ENCODE results near the gene BTBD19. TPM values are rescaled to one million over a fixed set of nuclear protein-coding genes. Genes with fewer than 3 reads are reported as not detected.
A peak's percentile ranks its signal among the peaks of the same experiment; 100 is the strongest.

Gene BTBD19, protein sequence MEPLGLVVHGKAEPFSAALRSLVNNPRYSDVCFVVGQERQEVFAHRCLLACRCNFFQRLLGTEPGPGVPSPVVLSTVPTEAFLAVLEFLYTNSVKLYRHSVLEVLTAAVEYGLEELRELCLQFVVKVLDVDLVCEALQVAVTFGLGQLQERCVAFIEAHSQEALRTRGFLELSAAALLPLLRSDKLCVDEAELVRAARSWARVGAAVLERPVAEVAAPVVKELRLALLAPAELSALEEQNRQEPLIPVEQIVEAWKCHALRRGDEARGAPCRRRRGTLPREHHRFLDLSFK
- total RNA-seq (2014; rRNA removed; shearing (Covaris generic)) (0.21 and 0.44 TPM in 2 replicates), total RNA-seq (2022) (2.0 and 2.7 TPM in 2 replicates), Bru-seq, nascent RNA (percentile 32 among the genes with signal in this experiment), BruChase-seq, experiment 1, labeled RNA remaining after a 6-hour chase (percentile 39 among the genes with signal in this experiment), BruChase-seq, experiment 2, labeled RNA remaining after a 2-hour chase (percentile 39 among the genes with signal in this experiment)
- long read RNA-seq, partial matches to known transcripts, result 0 of 2 reads
- long read RNA-seq, other reads (novel, unspliced or antisense), result 2 of 2 reads

GRCh38 chr1:44808063-44808937 is at the start of gene BTBD19:
Gene BTBD19, plus strand, starts transcription at chr1:44808523. Its CDS starts 298 bp downstream, at chr1:44808821.
- Histone ChIP-seq H3K4me2 (ENCODE audit: low read length) (peak within 1 kb of the TSS; percentile 57), H3K27ac (ENCODE audit: low read depth, low read length, poor library complexity, severe bottlenecking) (peak within 1 kb of the TSS; percentile 74), H2AFZ (ENCODE audit: low read length) (peak within 1 kb of the TSS; percentile 70; the same call in 1 of the 2 replicates), H3K4me1 (ENCODE audit: insufficient read depth, low read length, poor library complexity, severe bottlenecking) (peaks cover 42% of the 10 kb centered on the region), H3K36me3 (ENCODE audit: insufficient read depth, low read length) (peaks cover 12% of the 10 kb centered on the region), H4K20me1 (ENCODE audit: insufficient read depth, low read length) (no peaks in the 10 kb centered on the region), H3K9me3 (ENCODE audit: low read length) (no peaks in the 10 kb centered on the region), H3K9me2 (ENCODE audit: insufficient read depth, low read length) (no peaks in the 10 kb centered on the region), H3K79me2 (ENCODE audit: insufficient read depth, low read depth, low read length) (no peaks in the 10 kb centered on the region), H3K4me3 (ENCODE audit: low read depth, low read length, poor library complexity, severe bottlenecking) (peak within 1 kb of the TSS; percentile 9)
- POLR2A ChIA-PET, result interaction anchor here (0.5 to 4.2 kb wide), 9 partner anchors 8 to 692 kb away, joined by 3 to 54 read pairs (median 5); partner anchors contain the start of genes PLK3 and RNU5D-1
- intact Hi-C loops (cut with micrococcal nuclease; ENCODE audit: unreplicated experiment), result no loop called here
- DNase-seq (ENCODE audit: low spot score), result no peak
- CTCF ChIA-PET (ENCODE audit: unreplicated experiment), result interaction anchor here (1.1 to 1.4 kb wide), 3 partner anchors 11 to 78 kb away, joined by 6 to 9 read pairs (median 8); partner anchors contain the start of gene RNU5D-1
- TF ChIP-seq EZH2phosphoT487 (IDR thresholded peaks at IDR 0.05; ENCODE audit: borderline replicate concordance, low read depth, low read length) (no peak), CTCF (conservative IDR thresholded peaks at IDR 0.05; ENCODE audit: low read length) (no peak)
- BruUV-seq (replicated peaks), result no TSS peak

GRCh38 chr1:44759077-44759476 is 49.2 kb upstream of the BTBD19 start:
- Histone ChIP-seq H3K4me3 (ENCODE audit: low read depth, low read length, poor library complexity, severe bottlenecking) (no peak overlapping the region), H3K4me1 (ENCODE audit: insufficient read depth, low read length, poor library complexity, severe bottlenecking) (peaks cover 24% of the 10 kb centered on the region), H3K36me3 (ENCODE audit: insufficient read depth, low read length) (peaks cover 100% of the 10 kb centered on the region), H3K9me3 (ENCODE audit: low read length) (no peaks in the 10 kb centered on the region), H3K79me2 (ENCODE audit: insufficient read depth, low read depth, low read length) (no peaks in the 10 kb centered on the region), H3K9me2 (ENCODE audit: insufficient read depth, low read length) (no peaks in the 10 kb centered on the region), H4K20me1 (ENCODE audit: insufficient read depth, low read length) (no peaks in the 10 kb centered on the region), H3K27ac (ENCODE audit: low read depth, low read length, poor library complexity, severe bottlenecking) (no peak overlapping the region), H2AFZ (ENCODE audit: low read length) (no peak overlapping the region), H3K4me2 (ENCODE audit: low read length) (no peak overlapping the region)
- intact Hi-C loops (cut with micrococcal nuclease; ENCODE audit: unreplicated experiment), result no loop called here
- TF ChIP-seq EZH2phosphoT487 (IDR thresholded peaks at IDR 0.05; ENCODE audit: borderline replicate concordance, low read depth, low read length) (no peak), CTCF (conservative IDR thresholded peaks at IDR 0.05; ENCODE audit: low read length) (no peak)
- ChIA-PET CTCF (ENCODE audit: unreplicated experiment) (no interaction called here), POLR2A (interaction anchor here (1.1 to 1.8 kb wide), 2 partner anchors 16 kb away, joined by 4 read pairs; no protein-coding TSS in a partner anchor)
- no TSS peak for BruUV-seq (replicated peaks)
- DNase-seq (ENCODE audit: low spot score), result no peak
